BJ (cell line): Measurements from ENCODE around the gene UPF3B. TPM values are rescaled to one million over a fixed set of nuclear protein-coding genes. Genes with fewer than 3 reads are reported as not detected.

Source experiments
- CTCF ChIA-PET: fragments of 350-600 bp; formaldehyde crosslinking; extraction: SDS; loops from one replicate; lab custom pipeline; 2021; ENCODE audit warnings: antibody characterized with exemption, inconsistent platforms; lab: Yijun Ruan, JAX
- POLR2A ChIA-PET: fragments of 300-600 bp; sonication (Branson Sonifier 250); formaldehyde crosslinking; extraction: SDS; loops from one replicate; lab custom pipeline; 2021; ENCODE audit warnings: antibody characterized with exemption; lab: Charles Lee
- DNase-seq: peaks from one replicate; pipeline ENCODE4 v3.0.0-alpha.2; 2011; ENCODE audit warnings: low read depth
- H3K27me3 ChIP-seq: 2 replicates; pipeline ENCODE4 v1.6.0; 2011; ENCODE audit warnings: low read length; ENCODE audit not compliant: control insufficient read depth, insufficient read depth
- H3K36me3 ChIP-seq: 2 replicates; pipeline ENCODE4 v1.5.1; 2011; ENCODE audit warnings: low read length; ENCODE audit not compliant: control insufficient read depth, insufficient read depth
- H3K4me3 ChIP-seq: 2 replicates; pipeline ENCODE4 v1.5.1; 2011; ENCODE audit warnings: low read depth, mild to moderate bottlenecking, control low read depth, low read length
- polyA plus RNA-seq: library from polyadenylated mRNA; depleted of rRNA; stranded (reverse); fragments of >200 nt; gene quantifications from 2 replicates; pipeline ENCODE4 v1.2.3, GENCODE V29; 2011; rRNA removed
- small RNA-seq: library from RNA; depleted of rRNA; stranded (forward); fragments of <200 nt; gene quantifications from one replicate; pipeline ENCODE3, GENCODE V24; 2012; ENCODE audit warnings: low replicate concordance, low read depth; ENCODE audit not compliant: insufficient read length
- TF ChIP-seq, protein P1 (sequence below): IDR thresholded peaks from 2 replicates; pipeline ENCODE4 v1.5.1; 2011; ENCODE audit warnings: low read depth, mild to moderate bottlenecking, control low read depth, inconsistent platforms, low read length, moderate library complexity; ENCODE audit not compliant: insufficient read depth

Gene UPF3B
- polyA plus RNA-seq, 1 experiment: 3.0 TPM

GRCh38 chrX:119791437-119792231, 61.1 kb downstream of the UPF3B start, which contains the start of gene RPL39:
Gene RPL39, minus strand, starts transcription at chrX:119791630. Its CDS starts 54 bp downstream, at chrX:119791576.
- Histone ChIP-seq H3K27me3 (no peaks in the 10 kb centered on the region), H3K4me3 (peak within 1 kb of the TSS; percentile 73), H3K36me3 (peaks cover 2% of the 10 kb centered on the region; the same call in 1 of the 2 replicates)
- ChIA-PET POLR2A (interaction anchor here (0.5 to 1.4 kb wide), 7 partner anchors 15 to 218 kb away, joined by 3 to 11 read pairs (median 4); partner anchors contain the start of genes NKRF, SOWAHD and UPF3B), CTCF (no interaction called here)
- TF ChIP-seq, protein P1, sequence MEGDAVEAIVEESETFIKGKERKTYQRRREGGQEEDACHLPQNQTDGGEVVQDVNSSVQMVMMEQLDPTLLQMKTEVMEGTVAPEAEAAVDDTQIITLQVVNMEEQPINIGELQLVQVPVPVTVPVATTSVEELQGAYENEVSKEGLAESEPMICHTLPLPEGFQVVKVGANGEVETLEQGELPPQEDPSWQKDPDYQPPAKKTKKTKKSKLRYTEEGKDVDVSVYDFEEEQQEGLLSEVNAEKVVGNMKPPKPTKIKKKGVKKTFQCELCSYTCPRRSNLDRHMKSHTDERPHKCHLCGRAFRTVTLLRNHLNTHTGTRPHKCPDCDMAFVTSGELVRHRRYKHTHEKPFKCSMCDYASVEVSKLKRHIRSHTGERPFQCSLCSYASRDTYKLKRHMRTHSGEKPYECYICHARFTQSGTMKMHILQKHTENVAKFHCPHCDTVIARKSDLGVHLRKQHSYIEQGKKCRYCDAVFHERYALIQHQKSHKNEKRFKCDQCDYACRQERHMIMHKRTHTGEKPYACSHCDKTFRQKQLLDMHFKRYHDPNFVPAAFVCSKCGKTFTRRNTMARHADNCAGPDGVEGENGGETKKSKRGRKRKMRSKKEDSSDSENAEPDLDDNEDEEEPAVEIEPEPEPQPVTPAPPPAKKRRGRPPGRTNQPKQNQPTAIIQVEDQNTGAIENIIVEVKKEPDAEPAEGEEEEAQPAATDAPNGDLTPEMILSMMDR: no peak
- DNase-seq: peak; percentile 32

GRCh38 chrX:119790977-119791436, 61.8 kb downstream of the UPF3B start:
- ChIA-PET POLR2A (interaction anchor here (1.0 to 1.4 kb wide), 5 partner anchors 16 to 217 kb away, joined by 3 to 11 read pairs (median 4); partner anchors contain the start of genes NKRF, SOWAHD and UPF3B), CTCF (interaction anchor here (0.7 kb wide), 1 partner anchor 36 kb away, joined by 3 read pairs; no protein-coding TSS in a partner anchor)
- TF ChIP-seq, protein P1: peak; percentile 17; the same call in 1 of the 2 replicates
- DNase-seq: no peak
- Histone ChIP-seq H3K4me3 (peak overlapping the region; percentile 73), H3K36me3 (peaks cover 2% of the 10 kb centered on the region; the same call in 1 of the 2 replicates), H3K27me3 (no peaks in the 10 kb centered on the region)

DNA sequence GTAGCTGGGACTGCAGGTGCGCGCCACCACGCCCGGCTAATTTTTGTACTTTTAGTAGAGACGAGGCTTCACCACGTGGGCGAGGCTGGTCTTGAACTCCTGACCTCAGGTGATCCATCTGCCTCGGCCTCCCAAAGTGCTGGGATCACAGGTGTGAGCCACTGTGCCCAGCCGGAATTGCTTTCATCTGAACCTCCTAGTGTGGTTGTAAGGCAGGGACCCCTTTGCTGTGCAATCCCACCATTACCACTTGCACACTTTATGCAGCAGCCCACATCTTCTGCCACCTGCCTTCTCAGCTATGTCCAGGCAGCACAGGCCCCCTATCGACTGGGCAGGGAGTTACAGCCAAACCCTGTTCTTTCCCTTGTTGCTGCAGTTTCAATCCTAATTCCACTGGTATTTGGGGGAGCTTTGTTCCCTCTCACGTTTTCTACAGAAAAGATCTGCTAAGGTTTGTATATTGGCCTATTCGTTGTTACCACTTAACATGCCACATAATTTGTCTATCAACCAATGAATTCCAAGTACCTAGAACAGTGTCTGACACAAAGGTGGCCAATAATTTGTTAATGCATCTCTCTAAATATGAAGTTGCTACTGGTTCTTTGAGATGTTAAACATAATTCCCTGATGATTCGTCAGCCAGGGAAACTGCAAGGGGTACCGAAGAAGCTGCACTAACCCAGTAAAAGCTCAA, 67.9 kb downstream of the UPF3B start:
- H3K27me3 ChIP-seq: no peaks in the 10 kb centered on the region
- DNase-seq: no peak
- H3K4me3 ChIP-seq: no peak overlapping the region
- TF ChIP-seq, protein P1: peak; percentile 57
- H3K36me3 ChIP-seq: peaks cover 2% of the 10 kb centered on the region; the same call in 1 of the 2 replicates
- ChIA-PET POLR2A (no interaction called here), CTCF (interaction anchor here (0.7 to 1.4 kb wide), 5 partner anchors 10 to 179 kb away, joined by 3 to 7 read pairs (median 3); no protein-coding TSS in a partner anchor)

Small RNAs within 50 kb of the gene (small RNA-seq; reads per million reads assigned to genes)
- gene SNORA69: not detected

Other genes with a start within 250 kb of the UPF3B start
- gene NKRF, start 246.5 kb downstream of the UPF3B start, polyA plus RNA-seq: 2.2 and 3.5 TPM in 2 replicates
- gene SEPTIN6, start 159.8 kb downstream of the UPF3B start, polyA plus RNA-seq: 35.5 and 40.0 TPM in 2 replicates
- gene SOWAHD, start 94.4 kb downstream of the UPF3B start, polyA plus RNA-seq: 0.39 and 0.60 TPM in 2 replicates
- 935 and 2,139 TPM in 2 replicates for gene RPL39, start 61.3 kb downstream of the UPF3B start, polyA plus RNA-seq
- 15.7 and 15.8 TPM in 2 replicates for gene RNF113A, start 18.8 kb upstream of the UPF3B start, polyA plus RNA-seq
- 58.9 and 133 TPM in 2 replicates for gene NDUFA1, start 18.9 kb upstream of the UPF3B start, polyA plus RNA-seq
- not detected in 2 replicates for gene AKAP14, start 42.9 kb upstream of the UPF3B start, polyA plus RNA-seq
- gene NKAP, start 90.8 kb upstream of the UPF3B start, polyA plus RNA-seq: 2.1 and 3.1 TPM in 2 replicates
- not detected in 2 replicates for gene RHOXF2B, start 224.7 kb upstream of the UPF3B start, polyA plus RNA-seq